Activated CD8-positive, alpha-beta memory T cell treated with anti-CD3 and anti-CD28 coated beads for 4 hours (primary cell): ENCODE data around the gene EIF2B4.
"Not testable (repeated sequence)": the region's sequence is repeated elsewhere in the genome, so short reads cannot be mapped to it uniquely, and the experiment has no call there.

ENCODE experiments used
- DNase-seq, 2 donors: peaks; one replicate each; pipeline ENCODE4 v3.0.0-alpha.2; 2020; ENCODE audit warnings: low read depth in 2 of 2

The EIF2B4 gene

DNA sequence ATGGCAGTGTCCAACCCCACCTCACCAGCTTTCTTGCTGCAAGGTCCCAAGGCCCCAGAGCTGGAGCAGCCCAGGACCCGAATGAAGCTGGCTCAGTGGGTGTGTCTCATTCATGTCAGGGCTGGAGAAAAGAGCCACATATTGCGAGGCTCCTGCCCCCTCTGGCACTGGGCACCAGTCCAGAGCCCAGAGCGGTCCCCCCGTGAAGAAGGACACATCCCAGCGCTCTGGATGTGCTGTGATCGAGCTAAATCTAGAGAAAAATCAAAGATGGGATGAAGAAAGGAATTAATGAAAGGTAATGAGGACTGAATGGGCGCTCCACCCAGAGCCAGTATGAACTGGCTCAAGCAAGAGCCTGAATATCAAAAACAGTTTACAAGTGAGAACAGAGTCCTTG lies 34.0 kb downstream of the EIF2B4 start:
- DNase-seq = no peak

DNA sequence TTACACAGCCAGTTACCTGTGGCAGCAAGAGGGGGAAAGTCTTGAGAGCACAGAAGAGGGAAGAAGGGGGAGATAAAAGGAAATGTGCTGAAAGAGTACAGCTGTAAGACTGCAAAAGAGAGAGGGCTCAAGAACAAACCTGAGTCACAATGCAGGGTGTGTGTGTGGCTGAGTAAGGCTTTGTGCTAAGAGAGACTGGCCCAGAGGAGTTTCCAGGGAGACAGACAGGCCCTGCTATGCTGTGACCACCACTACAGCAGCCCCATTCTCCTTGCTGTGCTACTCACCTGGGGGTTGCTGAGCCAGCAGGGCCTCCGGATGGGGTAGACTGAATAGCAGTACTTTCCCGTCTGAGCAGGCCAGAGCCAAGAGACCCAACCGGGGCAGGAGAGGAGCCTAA lies 34.8 kb downstream of the EIF2B4 start:
- no peak for DNase-seq

DNA sequence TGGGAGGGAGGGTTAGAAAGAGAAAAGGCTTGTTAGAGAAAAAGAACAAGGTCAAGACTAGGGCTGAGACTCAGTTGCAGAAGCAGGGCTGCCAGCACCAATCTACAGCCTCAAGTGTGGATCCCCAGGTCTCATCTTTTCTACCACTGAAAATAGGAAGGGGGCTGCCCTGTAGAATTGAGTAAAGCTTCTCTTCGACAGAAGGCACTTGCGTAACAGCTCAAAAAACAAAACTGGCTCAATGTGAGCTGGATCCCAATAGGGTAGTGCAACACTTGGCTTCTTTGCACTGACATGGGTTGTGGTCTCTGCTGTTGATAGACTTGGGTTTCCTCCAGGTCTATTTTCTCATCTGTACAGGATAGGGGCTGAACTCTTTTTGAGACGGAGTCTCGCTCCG lies 45.4 kb downstream of the EIF2B4 start:
- no peak for DNase-seq

DNA sequence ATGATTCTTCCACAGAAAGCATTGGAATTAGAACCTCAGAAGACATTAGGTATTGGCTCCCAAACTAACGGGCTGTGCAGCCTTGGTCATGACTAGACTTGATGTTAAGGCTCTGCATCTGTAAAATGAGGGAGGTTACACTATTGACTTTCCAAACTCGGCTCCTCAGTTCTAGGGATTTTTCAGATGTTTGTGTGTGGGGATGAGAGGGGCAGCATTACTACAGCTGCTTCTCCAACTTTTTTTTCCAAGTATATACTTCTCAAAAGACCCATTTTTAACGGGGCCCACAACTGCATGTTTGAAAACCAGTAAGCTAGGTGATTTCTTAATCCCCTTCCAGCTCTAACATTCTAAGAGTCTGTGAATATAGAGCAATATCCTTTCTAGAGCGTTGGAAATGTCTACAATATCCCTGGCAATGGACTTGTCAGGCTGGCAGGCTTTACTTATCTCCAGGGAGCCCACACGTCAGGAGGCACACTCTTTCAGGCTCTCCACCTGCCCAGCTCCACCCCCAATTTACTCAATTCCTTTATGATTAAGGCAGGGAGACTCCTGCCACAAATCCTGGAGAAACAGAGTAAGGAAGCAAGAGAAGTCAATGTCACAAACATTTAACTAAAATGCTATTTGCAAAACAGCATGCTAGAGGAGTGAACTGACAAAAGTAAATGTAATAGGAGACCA lies 46.4 kb downstream of the EIF2B4 start:
- no peak for DNase-seq

DNA sequence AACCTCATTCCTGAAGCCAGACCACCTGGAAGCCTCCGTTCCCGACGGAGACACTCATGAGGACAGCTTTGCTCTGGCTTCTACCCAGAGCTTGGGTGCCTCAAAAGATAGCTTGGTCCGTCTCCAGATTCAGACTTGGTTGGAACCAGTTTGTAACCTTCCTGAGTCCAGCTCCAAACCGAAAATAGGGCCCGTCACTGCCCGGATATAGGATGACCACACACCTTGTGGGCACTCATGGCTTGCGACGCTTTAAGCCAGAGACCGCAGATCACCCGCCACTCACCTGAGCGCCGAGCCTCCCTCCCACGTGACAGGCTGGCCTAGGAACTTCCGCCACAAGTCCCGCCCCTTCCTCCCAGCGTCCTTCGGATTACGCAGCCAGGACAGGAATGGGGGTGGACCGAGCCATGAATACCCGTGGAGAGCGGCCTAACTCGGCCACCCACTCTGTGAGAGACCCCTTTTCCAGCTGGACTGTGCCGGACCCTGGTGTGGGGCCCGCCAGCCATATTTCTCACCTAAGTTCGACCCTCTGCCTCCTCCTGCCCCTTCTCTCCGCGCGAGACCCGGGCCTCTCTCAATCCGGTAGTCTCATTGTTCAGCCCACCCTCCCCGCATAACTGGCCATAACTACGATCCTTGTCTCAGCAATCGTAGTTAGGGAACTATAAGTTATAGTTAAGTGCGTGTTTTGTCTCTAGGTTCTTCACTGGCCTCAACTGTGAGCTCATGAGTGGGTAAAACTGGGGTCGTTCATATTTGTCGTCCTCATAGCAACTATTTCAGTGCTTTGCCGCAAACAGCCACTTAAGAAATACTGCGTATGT lies 47.2 kb downstream of the EIF2B4 start, which contains the start of gene MPV17:
TSS of gene MPV17 (minus strand) at position 332 of the 830 bp plus-strand sequence. CDS start 580 bp downstream, outside the sequence.
- DNase-seq = peak; percentile 74 to 76

DNA sequence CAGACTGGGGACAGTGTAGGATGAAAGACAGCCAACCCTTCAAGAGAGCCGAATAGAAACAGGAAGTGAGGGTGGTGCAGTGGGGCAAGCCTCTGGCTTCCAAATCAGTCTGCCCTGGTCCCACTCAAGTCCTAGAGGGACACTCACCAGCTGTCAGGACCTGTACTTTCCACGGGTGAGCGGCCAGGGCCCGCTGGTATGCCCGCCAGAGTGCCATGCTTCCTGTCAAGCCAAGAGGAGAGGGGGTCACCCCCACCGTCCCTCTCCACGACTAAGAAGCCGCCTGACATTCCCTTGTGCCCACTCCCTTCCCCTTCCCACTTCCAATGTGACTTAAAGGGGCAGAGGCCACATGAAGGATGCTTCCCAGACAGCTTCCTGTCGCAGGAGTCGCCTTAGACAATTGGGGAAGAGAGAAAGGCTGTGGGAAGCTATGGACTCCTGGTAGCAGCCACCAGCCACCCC lies 47.8 kb downstream of the EIF2B4 start:
- DNase-seq = no peak

DNA sequence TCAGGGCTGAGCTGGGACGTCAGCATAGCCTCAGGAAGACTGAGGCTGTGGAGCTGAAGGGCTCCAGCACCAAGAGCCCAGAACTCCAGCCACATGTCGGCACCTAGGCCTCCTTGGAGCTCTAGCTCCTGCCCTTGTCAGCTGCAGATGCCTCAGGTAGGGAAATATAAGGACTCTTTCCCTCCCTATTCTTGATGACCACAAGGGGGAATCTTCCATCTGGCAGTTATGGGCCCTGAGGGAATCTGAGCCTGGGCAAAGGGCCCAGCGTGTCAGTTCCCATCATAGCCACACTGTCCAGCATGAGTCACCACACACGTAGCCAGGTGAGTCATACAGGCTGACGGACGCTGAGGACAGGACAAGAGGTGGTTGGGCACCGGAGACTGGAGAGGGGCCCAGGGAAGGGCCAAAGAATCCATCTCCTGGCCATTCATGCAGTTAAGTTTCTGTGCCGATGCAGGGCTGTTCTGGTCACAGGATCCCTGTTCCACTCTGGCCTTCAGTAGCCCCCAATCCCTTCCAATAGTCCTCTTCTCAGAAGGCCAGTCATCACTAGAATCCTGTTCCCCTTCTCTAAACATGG lies 49.1 kb downstream of the EIF2B4 start:
- no peak for DNase-seq

DNA sequence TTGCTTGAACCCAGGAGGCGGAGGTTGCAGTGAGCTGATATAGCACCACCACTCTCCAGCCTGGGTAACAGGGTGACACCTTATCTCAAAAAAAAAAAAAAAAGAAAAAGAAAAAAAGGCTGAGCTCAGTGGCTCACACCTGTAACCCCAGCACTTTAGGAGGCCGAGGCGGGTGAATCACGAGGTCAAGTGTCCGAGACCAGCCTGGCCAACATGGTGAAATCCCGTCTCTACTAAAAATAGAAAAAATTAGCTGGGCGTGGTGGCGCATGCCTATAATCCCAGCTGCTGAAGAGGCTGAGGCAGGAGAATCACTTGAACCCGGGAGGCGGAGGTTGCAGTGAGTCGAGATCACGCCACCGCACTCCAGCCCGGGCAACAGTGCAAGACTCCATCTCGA lies 50.3 kb downstream of the EIF2B4 start:
- not testable (repeated sequence) for DNase-seq

DNA sequence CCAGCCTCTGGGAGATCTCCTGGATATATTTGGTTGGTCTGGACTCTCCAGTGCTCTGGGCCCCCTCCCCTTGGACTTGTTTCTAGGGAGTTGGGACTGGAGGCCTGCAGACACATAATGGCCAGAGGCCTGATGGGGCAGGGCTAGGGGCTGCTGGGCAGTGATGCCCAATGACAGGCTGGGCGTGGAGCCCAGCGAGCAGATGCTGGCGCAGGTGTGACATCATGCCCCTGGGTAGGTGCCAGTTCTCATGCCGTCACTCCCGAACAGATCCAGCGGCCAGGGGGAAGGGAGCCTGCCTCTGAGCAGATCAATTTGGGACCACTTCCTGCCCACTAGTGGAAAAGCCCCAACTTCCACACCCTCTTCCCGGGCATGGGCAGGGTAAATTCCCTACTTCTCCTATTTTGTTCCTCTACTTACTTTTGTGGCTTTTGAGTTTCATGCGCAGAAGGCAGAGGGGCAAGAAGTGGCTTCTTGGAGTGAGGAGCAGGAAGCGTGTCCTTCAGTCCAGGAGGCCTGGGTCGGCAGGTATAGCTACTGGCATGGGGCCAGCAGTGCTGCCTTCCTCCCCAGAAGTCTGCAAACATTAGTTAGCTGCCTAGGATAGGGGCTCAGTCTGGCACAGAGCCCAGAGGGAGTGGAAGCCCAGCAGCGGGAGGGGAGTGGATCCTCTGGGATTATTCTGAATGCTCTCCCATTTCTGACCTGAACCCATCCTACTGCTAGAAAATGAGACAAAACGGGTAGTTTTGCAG lies 53.3 kb downstream of the EIF2B4 start:
- no peak for DNase-seq

DNA sequence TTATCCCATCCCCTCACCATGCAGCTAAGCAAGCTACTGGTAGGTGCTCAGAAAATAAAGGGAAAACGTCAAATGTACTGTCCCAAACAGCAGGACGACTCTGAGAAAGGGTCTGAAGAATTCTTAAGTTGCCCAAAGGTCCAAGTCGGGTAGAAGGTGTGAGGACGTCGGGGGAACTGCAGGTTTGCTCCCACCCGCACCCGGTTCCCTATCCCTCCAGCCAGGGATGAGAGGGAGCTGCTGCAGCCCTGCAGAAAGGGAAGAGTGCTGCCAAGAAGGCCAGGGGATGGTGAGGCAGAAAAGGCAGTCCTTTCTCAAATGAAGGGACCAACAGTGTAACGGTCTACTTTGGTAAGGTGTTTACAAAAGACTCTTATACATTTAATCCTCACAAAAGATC lies 55.0 kb downstream of the EIF2B4 start:
- DNase-seq = no peak

DNA sequence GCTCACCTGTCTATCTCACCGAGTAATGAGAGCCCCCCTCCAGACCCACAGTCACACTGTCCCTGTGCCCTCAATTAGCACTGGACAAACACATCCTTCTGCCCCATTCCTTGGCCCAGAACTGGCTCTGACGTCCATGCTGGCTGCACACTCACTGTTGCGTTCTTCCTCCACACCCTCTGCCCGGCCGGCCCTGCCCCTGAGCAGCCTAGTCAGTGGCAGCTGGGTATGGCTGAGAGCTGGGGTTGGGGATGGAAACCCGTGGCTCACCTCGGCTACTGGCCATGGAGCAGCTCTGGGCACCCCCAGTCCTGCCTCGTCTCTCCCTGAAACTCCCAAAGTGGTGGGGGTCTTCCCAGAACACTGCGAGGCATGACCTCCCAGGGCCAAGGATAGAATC lies 55.4 kb downstream of the EIF2B4 start:
- DNase-seq = no peak
